ENCODE results near the gene G6PC2. TPM values are rescaled to one million over a fixed set of nuclear protein-coding genes. Genes with fewer than 3 reads are reported as not detected.
"Not testable (repeated sequence)": the region's sequence is repeated elsewhere in the genome, so short reads cannot be mapped to it uniquely, and the experiment has no call there.

G6PC2 gene
- total RNA-seq, 1 experiment from 2014 or later, result not detected

- TF ChIP-seq CTCF (conservative IDR thresholded peaks at IDR 0.05; ENCODE audit: low read depth, low read length) (no peak), EZH2 (IDR thresholded peaks at IDR 0.05; ENCODE audit: borderline replicate concordance, low read depth, low read length, poor library complexity, severe bottlenecking) (no peak)
- Histone ChIP-seq H3K36me3 (ENCODE audit: insufficient read depth, low read length, poor library complexity, severe bottlenecking) (no peaks in the 10 kb centered on the region), H3K4me3 (ENCODE audit: low read depth, low read length, poor library complexity, severe bottlenecking) (no peak overlapping the region), H3K9me3 (ENCODE audit: low read depth, low read length, poor library complexity, severe bottlenecking) (no peaks in the 10 kb centered on the region), H3K27ac (ENCODE audit: low read depth, low read length, poor library complexity, severe bottlenecking) (no peak overlapping the region), H3K27me3 (replicated peaks; ENCODE audit: insufficient read depth, low read depth, low read length, poor library complexity) (no peaks in the 10 kb centered on the region), H3K4me1 (ENCODE audit: insufficient read depth, low read length, poor library complexity, severe bottlenecking) (no peaks in the 10 kb centered on the region)
- no TSS peak for BruUV-seq (replicated peaks)
- no peak for DNase-seq (ENCODE audit: low spot score)
- ChIA-PET CTCF (no interaction called here), POLR2A (ENCODE audit: low non-redundant PET) (no interaction called here)
- intact Hi-C loops (cut with micrococcal nuclease; ENCODE audit: unreplicated experiment), result no loop called here
These were observed 42.9 kb upstream of the G6PC2 start for GRCh38 chr2:168858146-168858545.

- not testable (repeated sequence) for H3K27me3 ChIP-seq (replicated peaks; ENCODE audit: insufficient read depth, low read depth, low read length, poor library complexity)
These were observed 33.9 kb upstream of the G6PC2 start for GRCh38 chr2:168867164-168867563.

GRCh38 chr2:168870369-168870768, 30.7 kb upstream of the G6PC2 start:
- H3K36me3 ChIP-seq (ENCODE audit: insufficient read depth, low read length, poor library complexity, severe bottlenecking), result peaks cover 15% of the 10 kb centered on the region
- H3K27me3 ChIP-seq (replicated peaks; ENCODE audit: insufficient read depth, low read depth, low read length, poor library complexity); H3K4me1 ChIP-seq (ENCODE audit: insufficient read depth, low read length, poor library complexity, severe bottlenecking); H3K27ac ChIP-seq (ENCODE audit: low read depth, low read length, poor library complexity, severe bottlenecking); POLR2A ChIA-PET (ENCODE audit: low non-redundant PET); CTCF ChIA-PET; intact Hi-C loops (cut with micrococcal nuclease; ENCODE audit: unreplicated experiment); DNase-seq (ENCODE audit: low spot score); BruUV-seq (replicated peaks); H3K9me3 ChIP-seq (ENCODE audit: low read depth, low read length, poor library complexity, severe bottlenecking); H3K4me3 ChIP-seq (ENCODE audit: low read depth, low read length, poor library complexity, severe bottlenecking): not testable (repeated sequence)

More at GRCh38 chr2:168867164-168867563, 33.9 kb upstream of the G6PC2 start:
- H3K9me3 ChIP-seq (ENCODE audit: low read depth, low read length, poor library complexity, severe bottlenecking); H3K4me1 ChIP-seq (ENCODE audit: insufficient read depth, low read length, poor library complexity, severe bottlenecking); CTCF ChIA-PET; POLR2A ChIA-PET (ENCODE audit: low non-redundant PET); intact Hi-C loops (cut with micrococcal nuclease; ENCODE audit: unreplicated experiment); H3K27ac ChIP-seq (ENCODE audit: low read depth, low read length, poor library complexity, severe bottlenecking); BruUV-seq (replicated peaks); H3K4me3 ChIP-seq (ENCODE audit: low read depth, low read length, poor library complexity, severe bottlenecking); DNase-seq (ENCODE audit: low spot score): not testable (repeated sequence)
- H3K36me3 ChIP-seq (ENCODE audit: insufficient read depth, low read length, poor library complexity, severe bottlenecking), result peaks cover 10% of the 10 kb centered on the region

- H3K4me3 ChIP-seq (ENCODE audit: low read depth, low read length, poor library complexity, severe bottlenecking); DNase-seq (ENCODE audit: low spot score); POLR2A ChIA-PET (ENCODE audit: low non-redundant PET); H3K9me3 ChIP-seq (ENCODE audit: low read depth, low read length, poor library complexity, severe bottlenecking); H3K27ac ChIP-seq (ENCODE audit: low read depth, low read length, poor library complexity, severe bottlenecking); H3K27me3 ChIP-seq (replicated peaks; ENCODE audit: insufficient read depth, low read depth, low read length, poor library complexity); CTCF ChIA-PET; intact Hi-C loops (cut with micrococcal nuclease; ENCODE audit: unreplicated experiment); BruUV-seq (replicated peaks); H3K4me1 ChIP-seq (ENCODE audit: insufficient read depth, low read length, poor library complexity, severe bottlenecking): not testable (repeated sequence)
- H3K36me3 ChIP-seq (ENCODE audit: insufficient read depth, low read length, poor library complexity, severe bottlenecking), result peaks cover 17% of the 10 kb centered on the region
These were observed 30.3 kb upstream of the G6PC2 start for GRCh38 chr2:168870824-168871223.
